Esophagus squamous epithelium (tissue), 5 donors: ENCODE measurements around the gene FAM20C. TPM values are rescaled to one million over a fixed set of nuclear protein-coding genes. Genes with fewer than 3 reads are reported as not detected.

Experiments
- DNase-seq: peaks from one replicate; lab custom pipeline; 2025; lab: John Stamatoyannopoulos, UW
- H3K27ac ChIP-seq, 4 donors: fragments of 200-600 bp; sonication (generic); one replicate each; pipeline ENCODE4 v1.5.1; 2016 to 2019; ENCODE audit warnings: mild to moderate bottlenecking in 1 of 4
- H3K27me3 ChIP-seq, 4 donors: fragments of 200-600 bp; sonication (generic); 1 replicate in 3 of 4; 2 replicates in 1 of 4; pipeline versions ENCODE4 v1.5.1 to v1.6.0; 2017 to 2021; ENCODE audit warnings: antibody characterized with exemption in 1 of 4
- H3K36me3 ChIP-seq, 3 donors: fragments of 200-600 bp; sonication (generic); one replicate each; pipeline ENCODE4 v1.5.1; 2016 to 2019
- H3K4me1 ChIP-seq, 3 donors: fragments of 200-600 bp; sonication (generic); one replicate each; pipeline ENCODE4 v1.5.1; 2017 to 2019
- H3K4me3 ChIP-seq, 4 donors: fragments of 200-600 bp; sonication (generic); 1 replicate in 3 of 4; 2 replicates in 1 of 4; pipeline ENCODE4 v1.5.1; 2016 to 2019; ENCODE audit warnings: mild to moderate bottlenecking in 2 of 4, moderate library complexity in 1 of 4
- H3K9me3 ChIP-seq, 3 donors: fragments of 200-600 bp; sonication (generic); one replicate each; pipeline ENCODE4 v1.5.1; 2016 to 2019
- CTCF ChIP-seq, 6 experiments: fragments of 450-650 bp in 4 of 6; fragments of 200-600 bp in 2 of 6; sonication (generic) in 2 of 6; IDR thresholded peaks; one replicate each; pipeline ENCODE4 v1.5.1; 2016 to 2019; ENCODE audit warnings: antibody characterized with exemption in 6 of 6, mild to moderate bottlenecking in 4 of 6, moderate library complexity in 4 of 6
- POLR2A ChIP-seq, 4 donors: fragments of 450-650 bp; IDR thresholded peaks; one replicate each; pipeline ENCODE4 v1.6.1; 2017; ENCODE audit warnings: antibody characterized with exemption in 4 of 4, mild to moderate bottlenecking in 4 of 4, moderate library complexity in 3 of 4
- WGBS, 2 donors: methylation state at CpG; one replicate each; pipeline ENCODE4 v1.1.5; 2018; 5-methylcytosine and 5-hydroxymethylcytosine counted together
- intact Hi-C: fragments of 100-400 bp; cut with DNase I; formaldehyde crosslinking; loops from one replicate; pipeline ENCODE4 v1.15.0; 2022
- total RNA-seq, 4 donors: library from RNA; depleted of rRNA; stranded (reverse); fragments of >200 nt; gene quantifications; one replicate each; pipeline ENCODE4 v1.1.0, GENCODE V29; 2016
- donor health status: DM: yes; HTN: yes; CAD: no.

Gene FAM20C
- total RNA-seq, 4 donors from 2014 or later = 8.5 to 16.0 (median 13.7) TPM

DNA sequence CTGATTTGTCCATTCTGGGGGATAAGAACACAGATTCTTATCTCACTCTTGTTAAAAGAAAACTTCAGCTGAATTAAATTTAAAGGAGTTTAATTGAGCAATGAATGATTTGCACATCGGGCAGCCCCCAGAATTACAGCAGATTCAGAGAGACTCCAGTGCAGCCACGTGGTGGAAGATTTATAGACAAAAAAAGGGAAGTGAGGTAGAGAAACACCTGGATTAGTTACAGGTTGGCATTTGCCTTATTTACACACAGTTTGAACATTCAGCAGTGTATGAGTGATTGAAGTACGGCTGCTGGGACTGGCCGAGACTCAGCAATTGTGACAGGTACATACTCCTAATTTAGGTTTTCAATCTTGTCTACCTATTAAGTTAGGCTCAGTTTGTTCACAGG, 46.5 kb upstream of the FAM20C start:
- DNase-seq = no peak
- 63 to 64% methylated on average over 4 of the region's 4 CpGs for WGBS, 2 donors
- no peak overlapping the region for H3K4me3 ChIP-seq
- H3K27ac ChIP-seq = no peak overlapping the region
- no peak for TF ChIP-seq CTCF (IDR thresholded peaks at IDR 0.05)
- TF ChIP-seq POLR2A (IDR thresholded peaks at IDR 0.05) = no peak
- peaks cover 8 to 44% (median 17%) of the 10 kb centered on the region in 3 donors for H3K4me1 ChIP-seq
- H3K36me3 ChIP-seq = no peaks in the 10 kb centered on the region
- H3K27me3 ChIP-seq = peaks cover 0 to 2% (median 0%) of the 10 kb centered on the region in 4 donors
- no peaks in the 10 kb centered on the region for H3K9me3 ChIP-seq
- intact Hi-C loops = no loop called here

GRCh38 chr7:148543-148931, 43.8 kb upstream of the FAM20C start:
- Histone ChIP-seq H3K27ac (peak overlapping the region; percentile 91 to 97 (median 94)), H3K4me1 (peaks cover 8 to 21% (median 9%) of the 10 kb centered on the region in 3 donors), H3K4me3 (peak overlapping the region; percentile 46 to 72 (median 58)), H3K27me3 (no peaks in the 10 kb centered on the region), H3K9me3 (no peaks in the 10 kb centered on the region), H3K36me3 (no peaks in the 10 kb centered on the region)
- TF ChIP-seq CTCF (IDR thresholded peaks at IDR 0.05) = no peak
- TF ChIP-seq POLR2A (IDR thresholded peaks at IDR 0.05) = no peak
- intact Hi-C loops = no loop called here
- DNase-seq = no peak
- WGBS, 2 donors = 71 to 76% methylated on average over 5 of the region's 5 CpGs

GRCh38 chr7:148932-149790, 43.2 kb upstream of the FAM20C start:
- Histone ChIP-seq H3K4me3 (peak overlapping the region; percentile 46 to 72 (median 58)), H3K36me3 (no peaks in the 10 kb centered on the region), H3K9me3 (no peaks in the 10 kb centered on the region), H3K27ac (peak overlapping the region; percentile 91 to 97 (median 94)), H3K27me3 (no peaks in the 10 kb centered on the region), H3K4me1 (peaks cover 8 to 21% (median 9%) of the 10 kb centered on the region in 3 donors)
- intact Hi-C loops = no loop called here
- 1 to 2% methylated on average over 21 to 48 of the region's 74 CpGs for WGBS, 2 donors
- DNase-seq = peak; percentile 93
- TF ChIP-seq CTCF (IDR thresholded peaks at IDR 0.05) = peak in 3 of 6 experiments; percentile 5 to 12 (median 9)
- TF ChIP-seq POLR2A (IDR thresholded peaks at IDR 0.05) = peak in 3 of 4 donors; percentile 10 to 83 (median 80)

- intact Hi-C loops = no loop called here
- 3 to 10% methylated on average over 2 to 7 of the region's 41 CpGs for WGBS, 2 donors
Measured at GRCh38 chr7:149791-150636, 42.4 kb upstream of the FAM20C start.

More at GRCh38 chr7:149791-150636, 42.4 kb upstream of the FAM20C start:
- H3K27ac ChIP-seq = peak overlapping the region; percentile 91 to 97 (median 94)
- H3K4me1 ChIP-seq = peaks cover 8 to 22% (median 9%) of the 10 kb centered on the region in 3 donors
- H3K36me3 ChIP-seq = no peaks in the 10 kb centered on the region
- no peaks in the 10 kb centered on the region for H3K27me3 ChIP-seq
- H3K9me3 ChIP-seq = no peaks in the 10 kb centered on the region
- no peak for TF ChIP-seq POLR2A (IDR thresholded peaks at IDR 0.05)
- TF ChIP-seq CTCF (IDR thresholded peaks at IDR 0.05) = no peak
- peak overlapping the region; percentile 46 to 72 (median 58) for H3K4me3 ChIP-seq
- DNase-seq = no peak
